HG02759 (cell line): Measurements from ENCODE around the gene PATJ.
"Not testable (repeated sequence)": the region's sequence is repeated elsewhere in the genome, so short reads cannot be mapped to it uniquely, and the experiment has no call there.

ENCODE experiments used
- ATAC-seq: cut with Tn5 transposase; IDR thresholded peaks from one replicate; pipeline ENCODE4 v1.9.1; 2021; ENCODE audit warnings: mild to moderate bottlenecking, moderate library complexity; ENCODE audit not compliant: unreplicated experiment

Gene PATJ

DNA sequence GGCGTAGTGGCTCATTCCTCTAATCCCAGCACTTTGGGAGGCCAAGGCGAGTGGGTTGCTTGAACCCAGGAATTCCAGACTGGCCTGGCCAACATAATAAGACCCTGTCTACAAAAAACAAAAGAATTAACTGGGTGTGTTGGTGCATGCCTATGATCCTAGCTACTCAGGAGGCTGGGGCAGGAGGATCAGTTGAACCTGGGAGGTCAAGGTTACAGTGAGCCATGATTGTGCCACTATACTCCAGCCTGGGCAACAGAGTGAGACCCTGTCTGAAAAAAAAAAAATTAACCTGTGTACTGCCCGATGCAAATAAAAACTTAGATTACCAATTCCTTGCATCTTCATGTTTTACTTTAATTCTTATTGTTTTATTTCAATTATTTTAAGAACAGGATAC is 193.2 kb downstream of the PATJ start:
- ATAC-seq = no peak

- no peak for ATAC-seq
Measured at GRCh38 chr1:61936839-61937238, 194.6 kb downstream of the PATJ start.

DNA sequence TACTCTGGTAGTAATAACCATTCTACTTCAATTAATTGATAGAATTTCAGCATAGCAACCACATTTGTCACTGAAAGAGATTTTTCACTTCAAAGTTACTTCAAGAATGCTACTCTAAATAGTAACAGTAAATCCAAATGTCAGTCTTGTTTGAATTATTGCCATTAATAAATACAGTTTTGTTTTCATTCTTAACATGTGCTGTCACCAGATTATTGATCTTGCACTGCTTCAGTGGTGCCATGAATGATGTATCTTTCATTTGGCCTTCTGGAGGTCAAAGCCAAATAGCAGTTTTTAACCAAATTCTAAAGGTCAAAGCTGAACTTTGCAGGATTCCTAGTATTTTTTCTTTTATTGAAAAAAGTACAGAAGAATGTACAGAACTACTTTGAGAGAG is 199.5 kb downstream of the PATJ start:
- ATAC-seq = no peak

- no peak for ATAC-seq
Measured at GRCh38 chr1:61942856-61943255, 200.6 kb downstream of the PATJ start.

DNA sequence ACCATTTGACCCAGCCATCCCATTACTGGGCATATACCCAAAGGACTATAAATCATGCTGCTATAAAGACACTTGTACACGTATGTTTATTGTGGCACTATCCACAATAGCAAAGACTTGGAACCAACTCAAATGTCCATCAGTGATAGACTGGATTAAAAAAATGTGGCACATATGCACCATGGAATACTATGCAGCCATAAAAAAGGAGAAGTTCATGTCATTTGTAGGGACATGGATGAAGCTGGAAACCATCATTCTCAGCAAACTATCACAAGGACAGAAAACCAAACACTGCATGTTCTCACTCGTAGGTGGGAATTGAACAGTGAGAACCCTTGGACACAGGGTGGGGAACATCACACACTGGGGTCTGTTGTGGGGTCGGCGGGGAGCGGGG is 206.4 kb downstream of the PATJ start:
- not testable (repeated sequence) for ATAC-seq

DNA sequence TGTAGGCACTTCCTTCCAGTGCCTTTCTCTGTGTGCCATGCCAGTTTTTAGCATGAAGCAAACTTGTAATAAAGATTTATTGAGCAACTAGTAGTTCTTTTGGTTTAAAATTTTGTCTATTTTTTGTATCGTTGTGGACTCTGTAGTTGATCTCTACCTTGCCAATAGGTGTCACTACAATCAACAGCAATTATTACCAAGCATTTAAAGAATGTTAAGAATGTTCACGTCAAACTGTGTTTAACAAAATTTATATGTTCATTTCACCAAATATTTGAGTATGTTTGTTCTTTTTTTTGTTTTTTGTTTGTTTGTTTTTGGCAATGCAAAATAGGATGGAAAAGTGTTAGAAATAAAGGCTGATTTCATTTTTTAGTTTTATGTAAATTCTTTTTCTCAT is 208.1 kb downstream of the PATJ start:
- no peak for ATAC-seq

DNA sequence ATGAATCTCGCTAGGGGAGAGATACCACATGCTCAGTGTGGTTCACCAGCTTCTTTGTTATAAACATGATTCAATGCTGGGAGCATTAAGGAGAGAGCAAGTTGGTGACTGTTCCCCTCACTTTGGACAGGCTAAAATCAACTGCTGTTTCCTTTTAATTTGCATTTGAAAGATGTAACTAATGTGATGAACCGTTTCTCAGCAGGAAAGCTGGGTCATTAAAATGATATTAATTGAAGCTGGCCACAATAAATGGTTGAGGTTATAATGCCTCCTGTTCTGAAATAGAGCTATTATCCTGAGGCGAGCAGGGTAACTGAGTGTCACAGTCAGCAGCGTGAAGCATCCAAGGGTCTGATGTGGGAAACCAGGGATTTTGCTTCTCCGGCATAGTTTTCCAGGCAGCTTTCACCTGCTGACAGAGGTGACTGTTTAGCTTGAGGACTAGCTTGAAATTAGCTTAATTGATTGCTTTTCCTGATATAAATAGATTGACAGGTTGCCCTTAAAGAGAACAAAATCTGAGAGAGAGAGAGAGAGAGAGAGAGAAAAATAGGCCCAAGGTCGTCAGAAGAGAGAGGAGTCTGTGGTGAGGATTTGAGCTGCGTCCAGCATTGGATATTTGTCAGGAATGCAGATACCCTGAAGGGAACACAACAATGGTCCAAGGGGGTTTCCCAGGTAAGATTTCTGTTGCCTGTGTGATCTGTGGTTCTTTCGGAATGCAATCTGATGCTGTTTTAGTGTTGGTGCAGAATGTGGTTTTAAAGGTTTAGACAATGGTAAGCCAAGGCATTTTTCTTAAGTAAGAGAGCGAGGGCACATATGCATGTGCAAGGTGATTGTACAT is 209.7 kb downstream of the PATJ start:
- ATAC-seq = no peak

DNA sequence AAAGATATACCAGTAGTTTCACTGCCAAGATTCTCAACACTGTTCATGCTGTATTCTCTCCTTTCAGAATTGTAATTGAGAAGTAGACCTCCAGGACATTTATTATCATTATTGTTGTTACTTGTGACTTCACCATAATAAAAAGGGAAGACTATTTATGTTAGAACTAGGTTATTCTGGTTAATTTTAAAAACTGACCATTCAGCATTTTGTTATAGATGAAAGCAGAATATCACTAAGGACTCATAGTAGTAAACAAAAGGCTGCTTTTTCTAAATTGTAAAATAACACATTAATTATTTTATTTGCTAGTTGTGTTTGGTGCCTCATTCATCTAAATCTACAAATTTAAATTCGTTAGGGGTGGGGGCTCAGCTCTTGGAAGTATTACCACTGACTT is 210.4 kb downstream of the PATJ start:
- ATAC-seq = no peak

- ATAC-seq = no peak
Measured at GRCh38 chr1:61953076-61953789, 211.0 kb downstream of the PATJ start.

DNA sequence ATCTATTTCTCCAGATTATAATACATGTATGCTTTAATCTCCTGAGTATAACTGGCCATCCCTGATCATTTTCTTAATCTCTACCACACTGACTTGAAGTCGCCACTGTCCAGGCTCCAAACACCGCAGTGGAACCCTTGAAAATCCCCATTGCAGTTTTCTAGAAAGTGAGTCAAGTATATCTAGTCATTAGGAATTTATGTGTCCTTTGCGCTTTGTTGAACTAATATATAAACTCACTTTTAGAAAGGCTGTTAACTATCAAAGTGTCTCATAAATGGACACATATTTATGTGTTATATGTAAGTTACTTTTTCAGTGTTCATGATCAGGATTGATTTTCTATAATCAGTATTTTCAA is 211.5 kb downstream of the PATJ start:
- no peak for ATAC-seq

- no peak for ATAC-seq
Measured at GRCh38 chr1:61955261-61955660, 213.0 kb downstream of the PATJ start.

DNA sequence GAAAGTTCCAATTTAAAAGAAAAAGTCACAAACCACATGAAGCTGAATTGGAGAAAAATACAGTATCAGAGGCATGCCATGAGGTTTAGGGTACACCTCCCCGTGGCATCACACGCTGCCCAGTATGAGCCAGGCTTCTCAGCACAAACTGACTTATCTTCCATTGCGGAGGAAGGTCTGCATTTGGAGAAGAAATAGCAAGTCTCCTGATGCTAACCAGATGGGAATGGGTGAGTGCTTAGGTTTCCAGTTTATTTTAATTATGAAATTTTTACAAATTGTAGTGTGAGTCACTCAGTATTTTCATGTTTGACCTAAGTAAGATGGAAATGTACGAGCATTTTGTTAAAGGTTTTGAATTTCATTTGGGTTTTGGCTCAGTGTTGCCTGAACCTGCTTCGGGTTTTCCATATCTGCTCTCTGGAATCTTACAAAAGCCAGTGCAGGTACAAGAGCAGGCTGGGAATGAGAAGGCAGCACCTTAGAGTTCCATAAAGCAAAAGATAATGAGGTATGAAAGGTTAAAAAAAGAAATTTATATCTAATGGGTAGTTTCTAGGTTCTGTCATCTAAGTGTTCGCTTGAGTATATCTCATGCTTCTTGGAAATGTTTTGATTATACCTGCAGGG is 213.9 kb downstream of the PATJ start:
- no peak for ATAC-seq

DNA sequence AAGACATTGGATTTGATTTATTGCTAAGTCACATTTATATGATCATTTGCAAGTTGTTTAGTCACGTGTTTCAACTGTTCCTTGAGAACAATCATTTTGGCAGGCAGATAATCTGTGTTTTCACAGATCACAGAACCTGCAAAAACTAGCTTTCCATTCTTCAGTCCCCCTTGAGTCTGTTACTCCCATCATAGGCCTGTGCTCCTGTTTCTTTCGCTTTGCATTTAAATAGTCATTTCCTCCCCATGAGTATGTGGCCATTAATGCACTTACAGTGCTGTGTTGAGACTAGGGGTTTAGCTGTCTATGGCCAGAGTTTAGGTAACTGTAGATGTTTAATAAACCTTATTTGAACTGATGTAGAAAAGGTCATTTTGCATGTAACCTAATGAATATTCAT is 214.5 kb downstream of the PATJ start:
- ATAC-seq = no peak

DNA sequence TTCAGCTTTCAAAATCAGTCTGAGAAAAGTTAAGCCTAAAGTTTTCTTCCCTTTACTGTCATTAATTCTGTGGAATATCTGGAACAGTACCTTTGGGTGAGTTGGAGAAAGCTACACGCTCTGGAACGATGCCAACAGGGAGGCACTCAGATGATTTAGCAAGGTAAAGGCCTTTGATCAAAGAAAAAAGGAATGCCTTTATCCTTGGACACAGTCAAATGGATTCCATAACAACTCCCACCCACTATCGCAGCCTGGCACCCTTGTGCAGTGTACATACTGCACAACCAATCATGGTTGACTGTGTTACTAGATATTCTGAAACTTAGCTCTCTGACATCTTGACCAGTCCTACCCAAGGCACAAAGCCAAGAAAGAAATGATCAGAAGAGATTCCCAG is 218.7 kb downstream of the PATJ start:
- ATAC-seq = no peak

- ATAC-seq = no peak
Measured at GRCh38 chr1:61962631-61963030, 220.4 kb downstream of the PATJ start.

DNA sequence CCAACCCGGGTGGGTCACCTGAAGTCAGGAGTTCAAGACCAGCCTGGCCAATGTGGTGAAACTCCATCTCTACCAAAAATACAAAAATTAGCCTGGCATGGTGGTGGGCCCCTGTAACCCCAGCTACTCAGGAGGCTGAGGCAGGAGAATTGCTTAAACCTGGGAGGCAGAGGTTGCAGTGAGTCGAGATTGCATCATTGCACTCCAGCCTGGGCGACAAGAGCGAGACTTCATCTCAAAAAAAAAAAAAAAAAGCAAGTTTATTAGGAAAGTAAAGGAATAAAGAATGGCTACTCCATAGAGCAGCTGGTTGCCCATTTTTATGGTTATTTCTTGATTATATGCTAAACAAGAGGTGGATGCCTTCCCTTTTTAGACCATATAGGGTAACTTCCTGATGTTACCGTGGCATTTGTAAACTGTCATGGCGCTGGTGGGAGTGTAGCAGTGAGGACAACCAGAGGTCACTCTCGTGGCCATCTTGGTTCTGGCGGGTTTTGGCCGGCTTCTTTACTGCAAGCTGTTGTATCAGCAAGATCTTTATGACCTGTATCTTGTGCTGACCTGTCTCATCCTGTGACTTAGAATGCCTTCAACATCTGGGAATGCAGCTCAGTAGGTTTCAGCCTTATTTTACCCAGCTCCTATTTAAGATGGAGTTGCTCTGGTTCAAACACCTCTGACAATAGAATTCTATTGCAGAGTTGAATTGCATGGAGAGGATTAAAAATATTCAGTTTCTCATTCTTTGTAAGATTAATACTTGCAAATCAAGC is 224.4 kb downstream of the PATJ start:
- not testable (repeated sequence) for ATAC-seq

GRCh38 chr1:61967750-61968149 is 225.5 kb downstream of the PATJ start:
- ATAC-seq = no peak

DNA sequence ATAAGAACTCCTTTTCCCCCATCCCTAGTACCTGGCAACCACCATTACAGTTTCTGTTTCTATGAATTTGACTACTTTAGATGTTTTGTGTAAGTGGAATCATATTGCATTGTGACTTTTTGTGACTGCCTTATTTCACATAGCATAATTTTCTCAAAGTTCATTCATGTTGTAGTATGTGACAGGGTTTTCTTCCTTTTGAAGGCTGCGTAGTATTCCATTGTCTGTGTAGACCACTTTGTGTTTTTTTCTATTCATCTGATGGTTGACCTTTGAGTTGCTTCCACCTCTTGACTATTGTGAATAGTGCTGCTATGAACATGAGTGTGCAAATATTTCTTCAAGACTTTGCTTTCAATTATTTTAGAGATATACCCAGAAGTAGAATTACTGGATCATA is 226.6 kb downstream of the PATJ start:
- no peak for ATAC-seq

- ATAC-seq = no peak
Measured at GRCh38 chr1:61973100-61973837, 231.0 kb downstream of the PATJ start.

DNA sequence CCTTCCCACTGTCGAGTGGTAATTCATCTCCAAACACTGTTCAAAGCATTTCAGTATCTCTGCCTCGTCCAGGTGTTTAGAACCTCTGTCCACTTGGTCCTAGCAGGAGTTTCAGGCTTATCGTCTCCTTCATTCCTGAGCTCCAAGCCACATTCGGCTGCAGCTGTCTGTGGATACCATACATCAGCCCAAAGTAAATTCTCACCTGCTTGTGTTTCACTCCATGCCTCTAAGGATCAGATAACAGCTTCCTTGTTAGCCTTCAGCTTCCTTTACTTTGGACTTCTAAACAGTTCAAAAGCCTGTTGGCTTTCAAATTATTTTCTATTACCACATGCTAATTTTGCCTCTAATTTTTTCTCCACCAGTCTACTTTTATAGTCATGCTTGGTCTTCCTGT is 233.4 kb downstream of the PATJ start:
- ATAC-seq = no peak

DNA sequence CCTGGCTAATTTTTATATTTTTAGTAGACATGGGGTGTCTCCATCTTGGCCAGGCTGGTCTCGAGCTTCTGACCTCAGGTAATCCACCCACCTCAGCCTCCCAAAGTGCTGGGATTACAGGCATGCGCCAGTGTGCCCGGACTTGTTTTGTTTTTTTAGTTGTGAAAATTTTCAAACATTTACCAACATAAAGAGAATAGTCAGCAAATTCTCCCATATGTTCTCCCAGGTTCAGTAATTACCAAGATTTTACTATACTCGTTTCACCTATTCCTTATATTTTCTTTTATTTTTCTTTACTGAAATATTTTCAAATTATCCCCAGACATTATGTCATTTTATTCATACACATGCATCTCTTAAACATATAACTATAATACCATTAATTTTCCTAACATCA is 234.3 kb downstream of the PATJ start:
- ATAC-seq = no peak
